PC-9 (cell line): ENCODE results near the gene EGR4. TPM values are rescaled to one million over a fixed set of nuclear protein-coding genes. Genes with fewer than 3 reads are reported as not detected.
A peak's percentile ranks its signal among the peaks of the same experiment; 100 is the strongest.

Source experiments
- BruUV-seq: library from RNA; stranded (reverse); fragments of 400-500 nt; replicated peaks from 2 replicates; lab custom pipeline; 2021; lab: Mats Ljungman, UMichigan
- CTCF ChIA-PET: fragments of 300-600 bp; sonication (Branson Sonifier 250); formaldehyde crosslinking; loops from one replicate; lab custom pipeline; 2022; ENCODE audit warnings: antibody characterized with exemption; lab: Charles Lee
- POLR2A ChIA-PET: fragments of 300-600 bp; sonication (Branson Sonifier 250); formaldehyde crosslinking; loops from one replicate; lab custom pipeline; 2022; ENCODE audit warnings: antibody characterized with exemption; ENCODE audit not compliant: unreplicated experiment; lab: Charles Lee
- DNase-seq, 2 experiments: peaks; one replicate each; pipeline versions ENCODE4 v3.0.0 to v3.0.0-alpha.2; 2015 to 2022; ENCODE audit warnings: mixed read lengths in 1 of 2
- H2AFZ ChIP-seq: fragments of 200-600 bp; sonication (generic); 2 replicates; pipeline ENCODE4 v1.8.1; 2017; ENCODE audit warnings: antibody characterized with exemption
- H3F3A ChIP-seq: fragments of 200-600 bp; sonication (generic); 2 replicates; pipeline ENCODE4 v1.8.1; 2017; ENCODE audit warnings: antibody characterized with exemption, mild to moderate bottlenecking, low read depth; ENCODE audit not compliant: insufficient read depth
- H3K27ac ChIP-seq: fragments of 200-600 bp; sonication (generic); 2 replicates; pipeline ENCODE4 v1.6.1; 2016; ENCODE audit warnings: mixed run types
- H3K27me3 ChIP-seq: fragments of 200-600 bp; sonication (generic); 2 replicates; pipeline ENCODE4 v1.6.1; 2016; ENCODE audit warnings: low read depth, mixed run types; ENCODE audit not compliant: insufficient read depth
- H3K36me3 ChIP-seq: fragments of 200-600 bp; sonication (generic); 2 replicates; pipeline ENCODE4 v1.6.1; 2016; ENCODE audit warnings: low read depth, mixed run types
- H3K4me1 ChIP-seq: fragments of 200-600 bp; sonication (generic); replicated peaks from 2 replicates; pipeline ENCODE4 v1.6.1; 2016; ENCODE audit warnings: mixed run types; ENCODE audit not compliant: insufficient read depth
- H3K4me2 ChIP-seq: fragments of 200-600 bp; sonication (generic); 2 replicates; pipeline ENCODE4 v1.6.1; 2017; ENCODE audit warnings: mixed run types
- H3K4me3 ChIP-seq: fragments of 200-600 bp; sonication (generic); 2 replicates; pipeline ENCODE4 v1.6.1; 2016; ENCODE audit warnings: mixed run types
- H3K79me2 ChIP-seq: fragments of 200-600 bp; sonication (generic); 2 replicates; pipeline ENCODE4 v1.6.1; 2017; ENCODE audit warnings: low read depth, mixed run types
- H3K9me2 ChIP-seq: fragments of 200-600 bp; sonication (generic); 2 replicates; pipeline ENCODE4 v1.8.1; 2017; ENCODE audit warnings: mild to moderate bottlenecking; ENCODE audit not compliant: insufficient read depth
- H3K9me3 ChIP-seq: fragments of 200-600 bp; sonication (generic); 2 replicates; pipeline ENCODE4 v1.8.1; 2016; ENCODE audit warnings: low read depth; ENCODE audit not compliant: insufficient read depth
- H4K20me1 ChIP-seq: fragments of 200-600 bp; sonication (generic); 2 replicates; pipeline ENCODE4 v1.8.1; 2017; ENCODE audit not compliant: insufficient read depth
- CTCF ChIP-seq: fragments of 200-600 bp; sonication (generic); conservative IDR thresholded peaks from 2 replicates; pipeline ENCODE4 v1.6.1; 2017; ENCODE audit warnings: mixed run types, antibody characterized with exemption, mild to moderate bottlenecking, moderate library complexity
- EZH2 ChIP-seq: fragments of 200-600 bp; sonication (generic); IDR thresholded peaks from 2 replicates; pipeline ENCODE4 v1.8.0; 2017; ENCODE audit warnings: antibody characterized with exemption, low read depth
- intact Hi-C: fragments of 100-400 bp; cut with micrococcal nuclease; formaldehyde crosslinking; loops from one replicate; pipeline ENCODE4 v1.10.0; 2022; ENCODE audit not compliant: unreplicated experiment
- total RNA-seq: library from RNA; stranded (reverse); gene quantifications from 2 replicates; pipeline ENCODE4 v1.2.3, GENCODE V29; 2021

EGR4 gene
- total RNA-seq, 1 experiment from 2014 or later = not detected

GRCh38 chr2:73243884-73244570 is 49.3 kb downstream of the EGR4 start:
- Histone ChIP-seq H3K4me1 (peaks cover 16% of the 10 kb centered on the region), H3K27me3 (no peaks in the 10 kb centered on the region), H3K79me2 (peaks cover 69% of the 10 kb centered on the region), H3K4me2 (0 out of 2 replicates have a peak overlapping the region, but pooled peaks have one; percentile 9), H3K4me3 (no peak overlapping the region), H2AFZ (no peak overlapping the region), H3K36me3 (peaks cover 72% of the 10 kb centered on the region), H3F3A (peaks cover 45% of the 10 kb centered on the region), H3K9me3 (no peaks in the 10 kb centered on the region), H3K27ac (peak overlapping the region; percentile 31), H3K9me2 (no peaks in the 10 kb centered on the region), H4K20me1 (peaks cover 84% of the 10 kb centered on the region)
- TF ChIP-seq CTCF (no peak), EZH2 (no peak)
- peak; percentile 86 to 96 for DNase-seq
- CTCF ChIA-PET = no interaction called here
- BruUV-seq = TSS peak; percentile 3
- POLR2A ChIA-PET = interaction anchor here (0.7 kb wide), 1 partner anchor 41 kb away, joined by 3 read pairs; the partner anchor contains the start of gene FBXO41
- intact Hi-C loops = loop anchor here (1.0 kb wide), 1 partner anchor 10 kb away; the partner anchor contains the start of gene CCT7

Other genes starting within 250 kb of the EGR4 start
- gene SFXN5, start 221.8 kb downstream of the EGR4 start, total RNA-seq = 12.5 and 15.2 TPM in 2 replicates
- gene RAB11FIP5, start 180.6 kb downstream of the EGR4 start, total RNA-seq = 24.4 and 25.0 TPM in 2 replicates
- gene NOTO, start 91.0 kb downstream of the EGR4 start, total RNA-seq = not detected in 2 replicates
- gene SMYD5, start 79.3 kb downstream of the EGR4 start, total RNA-seq = 28.3 and 32.0 TPM in 2 replicates
- 8.9 and 9.4 TPM in 2 replicates for gene PRADC1, start 60.3 kb downstream of the EGR4 start, total RNA-seq
- gene CCT7, start 59.2 kb downstream of the EGR4 start, total RNA-seq = 295 and 319 TPM in 2 replicates
- gene FBXO41, start 9.1 kb downstream of the EGR4 start, total RNA-seq = 16.4 and 25.8 TPM in 2 replicates
- gene ALMS1, start 92.3 kb upstream of the EGR4 start, total RNA-seq = 14.7 and 16.7 TPM in 2 replicates